H1 (cell line): ENCODE measurements around the gene SCRN1. TPM values are rescaled to one million over a fixed set of nuclear protein-coding genes. Genes with fewer than 3 reads are reported as not detected.

Experiments
- SRF ChIP-seq: IDR thresholded peaks from 2 replicates; pipeline ENCODE4 v1.6.1; 2011; ENCODE audit warnings: mild to moderate bottlenecking, low read depth, low read length, moderate library complexity
- polyA plus RNA-seq, 7 experiments: library from polyadenylated mRNA; depleted of rRNA in 3 of 7; stranded (reverse) in 5 of 7; unstranded in 2 of 7; fragments of >200 nt in 5 of 7; fragments of 200-250 nt in 2 of 7; gene quantifications; 1 replicate in 5 of 7; 2 replicates in 1 of 7; 4 replicates in 1 of 7; pipeline versions ENCODE4 v1.2.1 to v1.2.3, GENCODE V29; 2011 to 2013; ENCODE audit warnings: missing spikeins in 2 of 7, mixed read lengths in 2 of 7
- total RNA-seq: library from RNA; stranded (reverse); fragmentation: NEBNext Ultra II Directional; extraction: Animal tissue kit (Norgen Biotek cat#: 25700); gene quantifications from 2 replicates; pipeline ENCODE4 v1.2.1, GENCODE V29; 2021
- TF ChIP-seq, protein P1 (sequence below): fragments of 300-600 bp; sonication (generic); IDR thresholded peaks from 2 replicates; pipeline ENCODE4 v1.7.1; 2012; ENCODE audit warnings: low read length, moderate library complexity, mild to moderate bottlenecking, inconsistent platforms; ENCODE audit not compliant: insufficient replicate concordance

Gene SCRN1
- total and polyA plus RNA-seq, 2 of the 8 experiments (the other 6 are each of a cell fraction or from before 2014, with no cell fraction given): 36.0 to 75.8 TPM

DNA sequence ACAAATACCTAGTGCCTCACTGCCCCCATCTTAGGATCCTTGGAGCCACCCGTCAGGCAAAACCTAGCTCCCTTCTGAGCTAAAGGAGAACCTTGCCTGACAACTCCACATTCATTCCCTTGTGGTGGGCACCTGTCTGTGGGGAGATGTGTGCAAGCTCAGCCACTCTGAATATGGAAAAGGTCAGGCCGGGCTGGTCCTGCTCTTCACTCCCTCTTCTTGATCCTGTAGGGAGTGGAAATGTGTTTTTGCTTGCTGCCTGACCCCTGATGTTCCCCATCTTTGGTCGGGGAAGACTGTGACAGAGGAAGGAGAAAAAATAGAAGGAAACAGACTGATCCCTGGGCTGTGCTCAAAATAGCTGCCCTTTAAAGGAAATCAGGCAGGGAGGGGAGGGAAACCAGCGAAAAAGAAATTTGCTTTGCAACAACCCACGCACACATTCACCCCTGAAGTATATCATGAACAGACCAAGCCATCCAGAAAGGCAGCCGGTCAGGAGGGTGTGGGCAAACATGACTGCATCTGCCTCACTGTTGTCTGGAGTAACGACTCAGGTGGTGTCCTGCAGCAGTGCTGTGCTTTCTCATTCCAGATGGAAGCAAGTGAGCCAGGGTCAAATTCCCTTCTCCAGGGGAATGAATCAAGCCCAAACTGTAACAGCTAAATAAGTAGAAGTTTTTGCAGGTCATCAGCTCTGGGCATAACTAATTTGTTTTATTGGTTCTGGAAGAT lies 74.0 kb downstream of the SCRN1 start (continued):
- TF ChIP-seq, protein P1, sequence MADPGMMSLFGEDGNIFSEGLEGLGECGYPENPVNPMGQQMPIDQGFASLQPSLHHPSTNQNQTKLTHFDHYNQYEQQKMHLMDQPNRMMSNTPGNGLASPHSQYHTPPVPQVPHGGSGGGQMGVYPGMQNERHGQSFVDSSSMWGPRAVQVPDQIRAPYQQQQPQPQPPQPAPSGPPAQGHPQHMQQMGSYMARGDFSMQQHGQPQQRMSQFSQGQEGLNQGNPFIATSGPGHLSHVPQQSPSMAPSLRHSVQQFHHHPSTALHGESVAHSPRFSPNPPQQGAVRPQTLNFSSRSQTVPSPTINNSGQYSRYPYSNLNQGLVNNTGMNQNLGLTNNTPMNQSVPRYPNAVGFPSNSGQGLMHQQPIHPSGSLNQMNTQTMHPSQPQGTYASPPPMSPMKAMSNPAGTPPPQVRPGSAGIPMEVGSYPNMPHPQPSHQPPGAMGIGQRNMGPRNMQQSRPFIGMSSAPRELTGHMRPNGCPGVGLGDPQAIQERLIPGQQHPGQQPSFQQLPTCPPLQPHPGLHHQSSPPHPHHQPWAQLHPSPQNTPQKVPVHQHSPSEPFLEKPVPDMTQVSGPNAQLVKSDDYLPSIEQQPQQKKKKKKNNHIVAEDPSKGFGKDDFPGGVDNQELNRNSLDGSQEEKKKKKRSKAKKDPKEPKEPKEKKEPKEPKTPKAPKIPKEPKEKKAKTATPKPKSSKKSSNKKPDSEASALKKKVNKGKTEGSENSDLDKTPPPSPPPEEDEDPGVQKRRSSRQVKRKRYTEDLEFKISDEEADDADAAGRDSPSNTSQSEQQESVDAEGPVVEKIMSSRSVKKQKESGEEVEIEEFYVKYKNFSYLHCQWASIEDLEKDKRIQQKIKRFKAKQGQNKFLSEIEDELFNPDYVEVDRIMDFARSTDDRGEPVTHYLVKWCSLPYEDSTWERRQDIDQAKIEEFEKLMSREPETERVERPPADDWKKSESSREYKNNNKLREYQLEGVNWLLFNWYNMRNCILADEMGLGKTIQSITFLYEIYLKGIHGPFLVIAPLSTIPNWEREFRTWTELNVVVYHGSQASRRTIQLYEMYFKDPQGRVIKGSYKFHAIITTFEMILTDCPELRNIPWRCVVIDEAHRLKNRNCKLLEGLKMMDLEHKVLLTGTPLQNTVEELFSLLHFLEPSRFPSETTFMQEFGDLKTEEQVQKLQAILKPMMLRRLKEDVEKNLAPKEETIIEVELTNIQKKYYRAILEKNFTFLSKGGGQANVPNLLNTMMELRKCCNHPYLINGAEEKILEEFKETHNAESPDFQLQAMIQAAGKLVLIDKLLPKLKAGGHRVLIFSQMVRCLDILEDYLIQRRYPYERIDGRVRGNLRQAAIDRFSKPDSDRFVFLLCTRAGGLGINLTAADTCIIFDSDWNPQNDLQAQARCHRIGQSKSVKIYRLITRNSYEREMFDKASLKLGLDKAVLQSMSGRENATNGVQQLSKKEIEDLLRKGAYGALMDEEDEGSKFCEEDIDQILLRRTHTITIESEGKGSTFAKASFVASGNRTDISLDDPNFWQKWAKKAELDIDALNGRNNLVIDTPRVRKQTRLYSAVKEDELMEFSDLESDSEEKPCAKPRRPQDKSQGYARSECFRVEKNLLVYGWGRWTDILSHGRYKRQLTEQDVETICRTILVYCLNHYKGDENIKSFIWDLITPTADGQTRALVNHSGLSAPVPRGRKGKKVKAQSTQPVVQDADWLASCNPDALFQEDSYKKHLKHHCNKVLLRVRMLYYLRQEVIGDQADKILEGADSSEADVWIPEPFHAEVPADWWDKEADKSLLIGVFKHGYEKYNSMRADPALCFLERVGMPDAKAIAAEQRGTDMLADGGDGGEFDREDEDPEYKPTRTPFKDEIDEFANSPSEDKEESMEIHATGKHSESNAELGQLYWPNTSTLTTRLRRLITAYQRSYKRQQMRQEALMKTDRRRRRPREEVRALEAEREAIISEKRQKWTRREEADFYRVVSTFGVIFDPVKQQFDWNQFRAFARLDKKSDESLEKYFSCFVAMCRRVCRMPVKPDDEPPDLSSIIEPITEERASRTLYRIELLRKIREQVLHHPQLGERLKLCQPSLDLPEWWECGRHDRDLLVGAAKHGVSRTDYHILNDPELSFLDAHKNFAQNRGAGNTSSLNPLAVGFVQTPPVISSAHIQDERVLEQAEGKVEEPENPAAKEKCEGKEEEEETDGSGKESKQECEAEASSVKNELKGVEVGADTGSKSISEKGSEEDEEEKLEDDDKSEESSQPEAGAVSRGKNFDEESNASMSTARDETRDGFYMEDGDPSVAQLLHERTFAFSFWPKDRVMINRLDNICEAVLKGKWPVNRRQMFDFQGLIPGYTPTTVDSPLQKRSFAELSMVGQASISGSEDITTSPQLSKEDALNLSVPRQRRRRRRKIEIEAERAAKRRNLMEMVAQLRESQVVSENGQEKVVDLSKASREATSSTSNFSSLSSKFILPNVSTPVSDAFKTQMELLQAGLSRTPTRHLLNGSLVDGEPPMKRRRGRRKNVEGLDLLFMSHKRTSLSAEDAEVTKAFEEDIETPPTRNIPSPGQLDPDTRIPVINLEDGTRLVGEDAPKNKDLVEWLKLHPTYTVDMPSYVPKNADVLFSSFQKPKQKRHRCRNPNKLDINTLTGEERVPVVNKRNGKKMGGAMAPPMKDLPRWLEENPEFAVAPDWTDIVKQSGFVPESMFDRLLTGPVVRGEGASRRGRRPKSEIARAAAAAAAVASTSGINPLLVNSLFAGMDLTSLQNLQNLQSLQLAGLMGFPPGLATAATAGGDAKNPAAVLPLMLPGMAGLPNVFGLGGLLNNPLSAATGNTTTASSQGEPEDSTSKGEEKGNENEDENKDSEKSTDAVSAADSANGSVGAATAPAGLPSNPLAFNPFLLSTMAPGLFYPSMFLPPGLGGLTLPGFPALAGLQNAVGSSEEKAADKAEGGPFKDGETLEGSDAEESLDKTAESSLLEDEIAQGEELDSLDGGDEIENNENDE: no peak
- no peak for TF ChIP-seq SRF
